ENCODE results near the gene TAGLN.

Gene TAGLN

DNA sequence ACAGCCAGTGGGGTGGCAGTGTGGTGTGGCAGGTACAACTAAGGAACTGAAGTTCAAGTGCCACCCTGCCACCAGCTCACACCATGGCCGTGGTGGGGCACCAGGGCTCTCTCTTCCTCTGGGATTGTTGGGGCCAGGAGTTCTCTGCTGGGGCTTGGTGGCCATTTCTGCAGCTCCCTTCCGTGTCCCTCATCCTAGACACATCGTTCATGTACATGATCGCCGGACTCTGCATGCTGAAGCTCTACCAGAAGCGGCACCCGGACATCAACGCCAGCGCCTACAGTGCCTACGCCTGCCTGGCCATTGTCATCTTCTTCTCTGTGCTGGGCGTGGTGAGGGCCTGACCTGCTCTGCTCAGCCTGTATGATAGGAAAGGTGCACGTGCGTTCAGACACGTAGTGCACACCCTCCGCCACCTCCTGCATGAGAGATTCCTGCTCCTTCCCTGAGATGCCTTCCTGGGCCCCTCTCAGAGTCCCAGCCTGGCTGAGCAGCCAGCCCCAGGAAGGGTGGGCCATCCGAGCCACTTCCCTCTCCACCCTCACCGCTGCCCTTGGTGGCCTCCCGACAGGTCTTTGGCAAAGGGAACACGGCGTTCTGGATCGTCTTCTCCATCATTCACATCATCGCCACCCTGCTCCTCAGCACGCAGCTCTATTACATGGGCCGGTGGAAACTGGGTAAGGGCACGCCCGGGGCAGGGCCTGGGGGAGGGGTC lies 7.3 kb upstream of the TAGLN start:
- TF ChIP-seq, protein P1, sequence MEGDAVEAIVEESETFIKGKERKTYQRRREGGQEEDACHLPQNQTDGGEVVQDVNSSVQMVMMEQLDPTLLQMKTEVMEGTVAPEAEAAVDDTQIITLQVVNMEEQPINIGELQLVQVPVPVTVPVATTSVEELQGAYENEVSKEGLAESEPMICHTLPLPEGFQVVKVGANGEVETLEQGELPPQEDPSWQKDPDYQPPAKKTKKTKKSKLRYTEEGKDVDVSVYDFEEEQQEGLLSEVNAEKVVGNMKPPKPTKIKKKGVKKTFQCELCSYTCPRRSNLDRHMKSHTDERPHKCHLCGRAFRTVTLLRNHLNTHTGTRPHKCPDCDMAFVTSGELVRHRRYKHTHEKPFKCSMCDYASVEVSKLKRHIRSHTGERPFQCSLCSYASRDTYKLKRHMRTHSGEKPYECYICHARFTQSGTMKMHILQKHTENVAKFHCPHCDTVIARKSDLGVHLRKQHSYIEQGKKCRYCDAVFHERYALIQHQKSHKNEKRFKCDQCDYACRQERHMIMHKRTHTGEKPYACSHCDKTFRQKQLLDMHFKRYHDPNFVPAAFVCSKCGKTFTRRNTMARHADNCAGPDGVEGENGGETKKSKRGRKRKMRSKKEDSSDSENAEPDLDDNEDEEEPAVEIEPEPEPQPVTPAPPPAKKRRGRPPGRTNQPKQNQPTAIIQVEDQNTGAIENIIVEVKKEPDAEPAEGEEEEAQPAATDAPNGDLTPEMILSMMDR (IDR thresholded peaks at IDR 0.05; ENCODE audit: borderline replicate concordance, extremely low read depth, low read length, poor library complexity, severe bottlenecking): no peak
- TF ChIP-seq EZH2 (IDR thresholded peaks at IDR 0.05; ENCODE audit: borderline replicate concordance, low read depth, low read length, severe bottlenecking): no peak
- H3K27me3 ChIP-seq (ENCODE audit: insufficient read depth, low read length, poor library complexity): no peaks in the 10 kb centered on the region
- H3K9ac ChIP-seq (ENCODE audit: low read depth, low read length): no peak overlapping the region
- ATAC-seq (ENCODE audit: insufficient read depth, low read depth) (no peak), DNase-seq (no peak)
- no peak overlapping the region for H3K4me2 ChIP-seq (ENCODE audit: insufficient read depth, low read length)
- peaks cover 22% of the 10 kb centered on the region; the same call in 1 of the 2 replicates for H3K36me3 ChIP-seq (ENCODE audit: insufficient read depth, low read length)
- no peak overlapping the region for H2AFZ ChIP-seq (ENCODE audit: low read depth, low read length)
- no peaks in the 10 kb centered on the region for H3K79me2 ChIP-seq (ENCODE audit: insufficient read depth, low read length)
- H3K4me3 ChIP-seq (ENCODE audit: low read depth in 1 of 2, low read length in 2 of 2): no peak overlapping the region
- no peaks in the 10 kb centered on the region for H3K9me3 ChIP-seq (ENCODE audit: insufficient read depth, low read length, severe bottlenecking)
- H3K4me1 ChIP-seq (ENCODE audit: insufficient read depth, low read length): no peaks in the 10 kb centered on the region
- H4K20me1 ChIP-seq (ENCODE audit: insufficient read depth, low read length): no peaks in the 10 kb centered on the region
- no peak overlapping the region for H3K27ac ChIP-seq (ENCODE audit: low read length)

DNA sequence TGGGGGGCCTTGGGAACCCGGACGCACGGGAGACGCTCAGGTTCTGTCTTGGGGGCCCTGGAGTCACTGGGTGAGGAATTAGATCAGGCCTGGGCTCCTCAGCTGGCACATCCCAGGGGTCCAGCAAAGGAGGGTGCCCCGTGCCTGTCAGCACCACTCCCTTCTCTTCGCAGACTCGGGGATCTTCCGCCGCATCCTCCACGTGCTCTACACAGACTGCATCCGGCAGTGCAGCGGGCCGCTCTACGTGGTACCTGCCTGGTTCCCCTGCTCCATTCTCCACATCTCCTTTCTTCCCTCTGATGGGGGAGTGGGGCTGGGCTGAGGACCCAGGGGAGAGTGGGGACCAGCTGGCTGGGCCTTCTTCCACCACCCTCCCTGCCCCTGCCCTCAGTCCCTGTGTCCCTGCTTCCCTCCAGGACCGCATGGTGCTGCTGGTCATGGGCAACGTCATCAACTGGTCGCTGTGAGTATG lies 6.7 kb upstream of the TAGLN start:
- Histone ChIP-seq H4K20me1 (ENCODE audit: insufficient read depth, low read length) (no peaks in the 10 kb centered on the region), H2AFZ (ENCODE audit: low read depth, low read length) (no peak overlapping the region), H3K4me2 (ENCODE audit: insufficient read depth, low read length) (no peak overlapping the region), H3K27me3 (ENCODE audit: insufficient read depth, low read length, poor library complexity) (no peaks in the 10 kb centered on the region), H3K36me3 (ENCODE audit: insufficient read depth, low read length) (peaks cover 22% of the 10 kb centered on the region; the same call in 1 of the 2 replicates), H3K4me3 (ENCODE audit: low read depth in 1 of 2, low read length in 2 of 2) (no peak overlapping the region), H3K9ac (ENCODE audit: low read depth, low read length) (no peak overlapping the region), H3K4me1 (ENCODE audit: insufficient read depth, low read length) (no peaks in the 10 kb centered on the region), H3K27ac (ENCODE audit: low read length) (no peak overlapping the region), H3K9me3 (ENCODE audit: insufficient read depth, low read length, severe bottlenecking) (no peaks in the 10 kb centered on the region), H3K79me2 (ENCODE audit: insufficient read depth, low read length) (no peaks in the 10 kb centered on the region)
- ATAC-seq (ENCODE audit: insufficient read depth, low read depth) (no peak), DNase-seq (no peak)
- TF ChIP-seq EZH2 (IDR thresholded peaks at IDR 0.05; ENCODE audit: borderline replicate concordance, low read depth, low read length, severe bottlenecking): no peak
- TF ChIP-seq, protein P1 (IDR thresholded peaks at IDR 0.05; ENCODE audit: borderline replicate concordance, extremely low read depth, low read length, poor library complexity, severe bottlenecking): no peak

DNA sequence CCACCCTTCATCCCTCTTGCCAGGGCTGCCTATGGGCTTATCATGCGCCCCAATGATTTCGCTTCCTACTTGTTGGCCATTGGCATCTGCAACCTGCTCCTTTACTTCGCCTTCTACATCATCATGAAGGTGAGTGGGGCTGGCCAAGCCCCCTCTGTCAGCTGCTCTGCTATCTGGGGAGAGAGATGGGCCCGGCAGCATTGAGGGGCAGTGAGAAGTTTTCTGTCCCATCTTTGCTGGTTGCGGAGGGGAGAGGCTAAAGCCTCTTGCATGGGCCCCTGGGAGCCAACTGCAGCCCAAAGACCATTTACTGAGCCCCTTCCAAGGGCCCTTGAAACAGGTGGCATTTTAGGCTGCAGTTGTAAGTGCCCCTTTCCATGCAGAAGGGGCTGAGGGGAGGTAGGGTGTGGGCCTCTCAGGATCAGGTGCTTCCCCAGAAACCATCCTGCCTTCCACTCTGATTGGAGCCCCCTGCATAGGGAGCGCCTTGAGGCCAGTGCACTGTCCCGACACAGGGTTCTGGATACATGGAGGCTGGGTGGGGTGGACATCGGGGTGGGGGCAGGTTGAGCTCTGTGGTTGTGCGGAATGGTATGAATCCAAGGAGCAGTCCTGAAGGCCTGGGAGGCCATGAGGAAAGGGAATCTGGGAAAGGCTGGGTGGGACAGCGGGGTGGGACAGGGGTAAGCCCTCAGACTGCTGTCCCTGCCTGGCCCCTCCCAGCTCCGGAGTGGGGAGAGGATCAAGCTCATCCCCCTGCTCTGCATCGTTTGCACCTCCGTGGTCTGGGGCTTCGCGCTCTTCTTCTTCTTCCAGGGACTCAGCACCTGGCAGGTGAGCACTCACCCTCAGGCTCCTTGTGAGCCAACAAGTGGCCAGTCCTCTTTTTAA lies 5.8 kb upstream of the TAGLN start:
- Histone ChIP-seq H3K9ac (ENCODE audit: low read depth, low read length) (no peak overlapping the region), H3K9me3 (ENCODE audit: insufficient read depth, low read length, severe bottlenecking) (no peaks in the 10 kb centered on the region), H3K27ac (ENCODE audit: low read length) (no peak overlapping the region), H3K4me3 (ENCODE audit: low read depth in 1 of 2, low read length in 2 of 2) (no peak overlapping the region), H3K79me2 (ENCODE audit: insufficient read depth, low read length) (no peaks in the 10 kb centered on the region), H3K27me3 (ENCODE audit: insufficient read depth, low read length, poor library complexity) (no peaks in the 10 kb centered on the region), H3K36me3 (ENCODE audit: insufficient read depth, low read length) (peaks cover 22% of the 10 kb centered on the region; the same call in 1 of the 2 replicates), H3K4me1 (ENCODE audit: insufficient read depth, low read length) (no peaks in the 10 kb centered on the region), H4K20me1 (ENCODE audit: insufficient read depth, low read length) (no peaks in the 10 kb centered on the region), H2AFZ (ENCODE audit: low read depth, low read length) (no peak overlapping the region), H3K4me2 (ENCODE audit: insufficient read depth, low read length) (no peak overlapping the region)
- no peak for TF ChIP-seq EZH2 (IDR thresholded peaks at IDR 0.05; ENCODE audit: borderline replicate concordance, low read depth, low read length, severe bottlenecking)
- DNase-seq (no peak), ATAC-seq (ENCODE audit: insufficient read depth, low read depth) (no peak)

DNA sequence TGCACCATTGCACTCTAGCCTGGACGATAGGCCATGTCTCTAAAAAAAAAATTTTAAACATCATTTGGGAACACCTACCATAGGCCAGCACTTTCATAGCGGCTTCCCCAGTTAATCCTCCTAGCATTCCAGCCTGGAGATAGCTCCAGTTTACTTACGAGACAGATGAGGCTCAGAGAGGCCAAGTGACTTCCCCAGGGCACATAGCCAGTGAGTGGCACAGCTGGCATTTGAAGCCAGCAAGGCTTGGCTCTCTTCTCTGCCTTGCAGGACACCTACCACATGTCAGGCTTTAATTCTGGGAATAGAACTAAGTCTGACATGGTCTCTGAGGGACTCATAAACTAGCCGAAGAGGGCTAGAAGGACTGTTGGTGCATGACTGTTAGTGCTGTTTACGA lies 4.9 kb upstream of the TAGLN start:
- ATAC-seq (ENCODE audit: insufficient read depth, low read depth) (no peak), DNase-seq (no peak)
- H3K4me2 ChIP-seq (ENCODE audit: insufficient read depth, low read length): no peak overlapping the region
- H3K4me3 ChIP-seq (ENCODE audit: low read depth in 1 of 2, low read length in 2 of 2): no peak overlapping the region
- H3K27ac ChIP-seq (ENCODE audit: low read length): no peak overlapping the region
- peaks cover 15% of the 10 kb centered on the region; the same call in 1 of the 2 replicates for H3K36me3 ChIP-seq (ENCODE audit: insufficient read depth, low read length)
- H3K79me2 ChIP-seq (ENCODE audit: insufficient read depth, low read length): no peaks in the 10 kb centered on the region
- H3K4me1 ChIP-seq (ENCODE audit: insufficient read depth, low read length): no peaks in the 10 kb centered on the region
- no peak for TF ChIP-seq EZH2 (IDR thresholded peaks at IDR 0.05; ENCODE audit: borderline replicate concordance, low read depth, low read length, severe bottlenecking)
- TF ChIP-seq, protein P1 (IDR thresholded peaks at IDR 0.05; ENCODE audit: borderline replicate concordance, extremely low read depth, low read length, poor library complexity, severe bottlenecking): no peak
- no peak overlapping the region for H3K9ac ChIP-seq (ENCODE audit: low read depth, low read length)
- H4K20me1 ChIP-seq (ENCODE audit: insufficient read depth, low read length): no peaks in the 10 kb centered on the region
- H3K9me3 ChIP-seq (ENCODE audit: insufficient read depth, low read length, severe bottlenecking): no peaks in the 10 kb centered on the region
- no peaks in the 10 kb centered on the region for H3K27me3 ChIP-seq (ENCODE audit: insufficient read depth, low read length, poor library complexity)
- H2AFZ ChIP-seq (ENCODE audit: low read depth, low read length): no peak overlapping the region
